NCI-H2081 treated with DMSO at 0.1 percent for 48 hours (cell line): Measurements from ENCODE around the gene SLIT3.

Experiments
- DNase-seq: peaks from one replicate; lab custom pipeline; 2025; lab: John Stamatoyannopoulos, UW

SLIT3 gene

GRCh38 chr5:168929656-168930055 is 371.3 kb downstream of the SLIT3 start:
- DNase-seq, result no peak

GRCh38 chr5:168925160-168925559 is 375.8 kb downstream of the SLIT3 start:
- DNase-seq, result no peak

- no peak for DNase-seq
Measured at GRCh38 chr5:168921147-168921866, 379.6 kb downstream of the SLIT3 start.

GRCh38 chr5:168920019-168920810 is 380.7 kb downstream of the SLIT3 start:
- no peak for DNase-seq

- no peak for DNase-seq
Measured at GRCh38 chr5:168917947-168918600, 382.9 kb downstream of the SLIT3 start.

- no peak for DNase-seq
Measured at GRCh38 chr5:168916852-168917251, 384.1 kb downstream of the SLIT3 start.

- no peak for DNase-seq
Measured at GRCh38 chr5:168916266-168916665, 384.7 kb downstream of the SLIT3 start.

- DNase-seq, result no peak
Measured at GRCh38 chr5:168914491-168914890, 386.4 kb downstream of the SLIT3 start.

GRCh38 chr5:168910874-168911273 is 390.1 kb downstream of the SLIT3 start:
- DNase-seq, result no peak

GRCh38 chr5:168908207-168908606 is 392.7 kb downstream of the SLIT3 start:
- no peak for DNase-seq

GRCh38 chr5:168903061-168903460 is 397.9 kb downstream of the SLIT3 start:
- no peak for DNase-seq

GRCh38 chr5:168899673-168900072 is 401.3 kb downstream of the SLIT3 start:
- DNase-seq, result no peak

GRCh38 chr5:168899264-168899663 is 401.7 kb downstream of the SLIT3 start:
- DNase-seq, result no peak

GRCh38 chr5:168898247-168898911 is 402.6 kb downstream of the SLIT3 start:
- no peak for DNase-seq

GRCh38 chr5:168897387-168898122 is 403.4 kb downstream of the SLIT3 start:
- DNase-seq, result no peak

GRCh38 chr5:168895295-168896071 is 405.5 kb downstream of the SLIT3 start:
- no peak for DNase-seq

- no peak for DNase-seq
Measured at GRCh38 chr5:168893283-168893682, 407.7 kb downstream of the SLIT3 start.

- DNase-seq, result no peak
Measured at GRCh38 chr5:168892618-168893186, 408.2 kb downstream of the SLIT3 start.

- no peak for DNase-seq
Measured at GRCh38 chr5:168890816-168891812, 409.8 kb downstream of the SLIT3 start.
